B cell (primary cell): ENCODE data around the gene AGAP1.

Source experiments
- CTCF ChIP-seq: fragments of 200-600 bp; IDR thresholded peaks from one replicate; pipeline ENCODE4 v1.8.0; 2022; ENCODE audit warnings: antibody characterized with exemption, mild to moderate bottlenecking
- EZH2 ChIP-seq: IDR thresholded peaks from 2 replicates; pipeline ENCODE4 v1.6.1; 2012; ENCODE audit warnings: borderline replicate concordance, low read depth, mild to moderate bottlenecking, moderate library complexity, low read length; ENCODE audit not compliant: insufficient read depth, poor library complexity, severe bottlenecking

DNA sequence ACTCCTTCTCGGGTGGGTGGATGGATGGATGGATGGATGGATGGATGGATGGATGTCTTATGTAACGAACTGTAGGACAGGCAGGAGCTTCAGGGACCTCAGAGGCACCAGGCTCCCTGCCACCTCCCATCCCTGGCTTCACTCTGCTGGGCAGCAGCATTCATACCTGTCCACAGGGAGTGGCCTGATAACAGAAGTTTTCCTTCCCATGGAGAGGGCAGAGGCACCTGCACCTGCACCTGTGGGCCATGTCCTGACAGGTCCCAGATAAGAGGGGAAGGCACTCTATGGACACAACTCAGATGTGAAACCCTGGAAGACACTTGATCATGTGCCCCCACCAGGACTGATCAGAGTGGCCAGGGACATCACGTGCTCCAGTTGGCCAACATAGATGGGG is 532.0 kb downstream of the AGAP1 start:
- TF ChIP-seq CTCF (no peak), EZH2 (no peak)
